Neuronal stem cell (in vitro differentiated cells): ENCODE measurements around the gene SRGAP2C.
A peak's percentile ranks its signal among the peaks of the same experiment; 100 is the strongest.
"Not testable (repeated sequence)": the region's sequence is repeated elsewhere in the genome, so short reads cannot be mapped to it uniquely, and the experiment has no call there.

Experiments
- DNase-seq: peaks from one replicate; pipeline ENCODE4 v3.0.0-alpha.2; 2013; ENCODE audit warnings: low spot score
- H2AFZ ChIP-seq: one replicate; pipeline ENCODE4 v1.6.1; 2013; ENCODE audit warnings: mild to moderate bottlenecking, low read length, inconsistent platforms
- H2AK5ac ChIP-seq: 2 replicates; pipeline ENCODE4 v1.6.1; 2013; ENCODE audit warnings: low read depth, mild to moderate bottlenecking, inconsistent platforms, low read length, moderate library complexity, mixed read lengths
- H2BK120ac ChIP-seq: 2 replicates; pipeline ENCODE4 v1.6.1; 2013; ENCODE audit warnings: low read depth, mild to moderate bottlenecking, inconsistent platforms, low read length, moderate library complexity, mixed read lengths
- H2BK12ac ChIP-seq: one replicate; pipeline ENCODE4 v1.6.1; 2013; ENCODE audit warnings: low read length, inconsistent platforms
- H2BK15ac ChIP-seq: 2 replicates; pipeline ENCODE4 v1.6.1; 2013; ENCODE audit warnings: mild to moderate bottlenecking, low read length, inconsistent platforms, mixed read lengths
- H2BK5ac ChIP-seq: one replicate; pipeline ENCODE4 v1.6.1; 2013; ENCODE audit warnings: inconsistent platforms, mild to moderate bottlenecking, low read length, moderate library complexity
- H3K14ac ChIP-seq: one replicate; pipeline ENCODE4 v1.6.1; 2013; ENCODE audit warnings: low read length, inconsistent platforms
- H3K18ac ChIP-seq: 2 replicates; pipeline ENCODE4 v1.6.1; 2013; ENCODE audit warnings: low read length, inconsistent platforms
- H3K23ac ChIP-seq: 2 replicates; pipeline ENCODE4 v1.6.1; 2013; ENCODE audit warnings: low read depth, mild to moderate bottlenecking, mixed read lengths, low read length, inconsistent platforms; ENCODE audit not compliant: poor library complexity
- H3K27ac ChIP-seq: replicated peaks from 3 replicates; pipeline ENCODE4 v1.5.1; 2013; ENCODE audit warnings: low read length, inconsistent platforms
- H3K27me3 ChIP-seq, 3 experiments: 2 replicates each; pipeline ENCODE4 v1.6.1; 2013; ENCODE audit warnings: low read length in 3 of 3, mild to moderate bottlenecking in 2 of 3, inconsistent platforms in 1 of 3, low read depth in 1 of 3, mixed read lengths in 1 of 3, moderate library complexity in 1 of 3; ENCODE audit not compliant: control insufficient read depth in 3 of 3, insufficient read depth in 3 of 3
- H3K36me3 ChIP-seq, 2 donors: replicated peaks in 1 of 2; 2 replicates each; pipeline ENCODE4 v1.6.1; 2013; ENCODE audit warnings: low read length in 2 of 2; ENCODE audit not compliant: control insufficient read depth in 2 of 2, insufficient read depth in 2 of 2
- H3K4ac ChIP-seq: 2 replicates; pipeline ENCODE4 v1.6.1; 2013; ENCODE audit warnings: inconsistent platforms, mild to moderate bottlenecking, low read length, moderate library complexity
- H3K4me1 ChIP-seq, 2 donors: 1 replicate in 1 of 2; 2 replicates in 1 of 2; pipeline ENCODE4 v1.6.1; 2013; ENCODE audit warnings: low read length in 2 of 2, low read depth in 1 of 2; ENCODE audit not compliant: control insufficient read depth in 2 of 2, insufficient read depth in 1 of 2
- H3K4me2 ChIP-seq: one replicate; pipeline ENCODE4 v1.6.1; 2013; ENCODE audit warnings: mild to moderate bottlenecking, low read length, inconsistent platforms; ENCODE audit not compliant: insufficient read depth, poor library complexity, severe bottlenecking
- H3K4me3 ChIP-seq, 2 donors: 2 replicates each; pipeline ENCODE4 v1.5.1; 2013; ENCODE audit warnings: low read length in 2 of 2, mild to moderate bottlenecking in 2 of 2, inconsistent platforms in 1 of 2, moderate library complexity in 1 of 2
- H3K79me1 ChIP-seq: one replicate; pipeline ENCODE4 v1.6.1; 2013; ENCODE audit warnings: low read depth, mild to moderate bottlenecking, inconsistent platforms, low read length, moderate library complexity
- H3K9ac ChIP-seq: one replicate; pipeline ENCODE4 v1.6.1; 2013; ENCODE audit warnings: mild to moderate bottlenecking, low read depth, low read length, inconsistent platforms; ENCODE audit not compliant: poor library complexity
- H3K9me3 ChIP-seq, 2 donors: replicated peaks in 1 of 2; 2 replicates each; pipeline versions ENCODE3 to v1.6.1; 2013; ENCODE audit warnings: low read length in 2 of 2, mild to moderate bottlenecking in 2 of 2, inconsistent platforms in 1 of 2, low read depth in 1 of 2, mixed read lengths in 1 of 2, moderate library complexity in 1 of 2; ENCODE audit not compliant: control insufficient read depth in 2 of 2, insufficient read depth in 1 of 2
- H4K8ac ChIP-seq: one replicate; pipeline ENCODE4 v1.6.1; 2013; ENCODE audit warnings: low read depth, mild to moderate bottlenecking, inconsistent platforms, low read length, moderate library complexity
- H4K91ac ChIP-seq: one replicate; pipeline ENCODE4 v1.6.1; 2013; ENCODE audit warnings: low read length, low read depth, mild to moderate bottlenecking, inconsistent platforms; ENCODE audit not compliant: poor library complexity
- WGBS, 2 donors: extraction: QIAGEN DNeasy Blood & Tissue Kit; methylation state at CpG; one replicate each; pipeline ENCODE4 v1.1.7; 2013; ENCODE audit warnings: missing lambda C conversion rate in 2 of 2, mixed read lengths in 1 of 2; ENCODE audit not compliant: insufficient read length in 2 of 2, insufficient replicate concordance in 1 of 2; ENCODE audit errors: extremely low coverage in 2 of 2; 5-methylcytosine and 5-hydroxymethylcytosine counted together

Gene SRGAP2C

GRCh38 chr1:121187914-121188313 lies 3.1 kb downstream of the SRGAP2C start:
- not testable (repeated sequence) for H3K23ac ChIP-seq, H3K14ac ChIP-seq, H3K4me1 ChIP-seq, H2BK5ac ChIP-seq, H3K27ac ChIP-seq, H2BK120ac ChIP-seq, H2BK15ac ChIP-seq, H3K36me3 ChIP-seq, H4K8ac ChIP-seq, H3K27me3 ChIP-seq, H3K18ac ChIP-seq, H3K9me3 ChIP-seq, DNase-seq, H2AK5ac ChIP-seq, H3K79me1 ChIP-seq, H2BK12ac ChIP-seq, H3K9ac ChIP-seq, H2AFZ ChIP-seq, H3K4ac ChIP-seq, H4K91ac ChIP-seq
- WGBS, 2 donors = no CpG with 5 or more reads among the region's 5 CpGs
- Histone ChIP-seq H3K4me2 (peak overlapping the region; percentile 25), H3K4me3 (peak overlapping the region in 1 of 2 donors; percentile 40)

- not testable (repeated sequence) for H3K79me1 ChIP-seq, H2BK120ac ChIP-seq, H2BK15ac ChIP-seq, H3K14ac ChIP-seq, H4K8ac ChIP-seq, H3K4me3 ChIP-seq, H3K9me3 ChIP-seq, H3K4me2 ChIP-seq, H3K4ac ChIP-seq, H3K36me3 ChIP-seq, DNase-seq, H3K23ac ChIP-seq, H3K4me1 ChIP-seq, H2AK5ac ChIP-seq, H3K27me3 ChIP-seq, H3K18ac ChIP-seq, H2AFZ ChIP-seq, H3K9ac ChIP-seq, H3K27ac ChIP-seq, H2BK5ac ChIP-seq, H4K91ac ChIP-seq, H2BK12ac ChIP-seq
- WGBS, 2 donors = no CpG with 5 or more reads among the region's 2 CpGs
Observed at GRCh38 chr1:121192512-121192911, 7.7 kb downstream of the SRGAP2C start.

- not testable (repeated sequence) for H2BK120ac ChIP-seq, H3K4ac ChIP-seq, H4K91ac ChIP-seq, H3K27ac ChIP-seq, H3K79me1 ChIP-seq, H3K18ac ChIP-seq, H3K4me1 ChIP-seq, H3K14ac ChIP-seq, H3K4me3 ChIP-seq, H2AK5ac ChIP-seq, H2BK12ac ChIP-seq, H3K23ac ChIP-seq, H3K9me3 ChIP-seq, H3K27me3 ChIP-seq, H2BK15ac ChIP-seq, H4K8ac ChIP-seq, H2AFZ ChIP-seq, H3K4me2 ChIP-seq, H3K9ac ChIP-seq, H3K36me3 ChIP-seq, H2BK5ac ChIP-seq, DNase-seq
- no CpG with 5 or more reads among the region's 7 CpGs for WGBS, 2 donors
Observed at GRCh38 chr1:121197095-121197882, 12.5 kb downstream of the SRGAP2C start.

GRCh38 chr1:121199763-121200162 lies 15.0 kb downstream of the SRGAP2C start:
- not testable (repeated sequence) for H3K14ac ChIP-seq, H3K4ac ChIP-seq, H2BK15ac ChIP-seq, H2BK12ac ChIP-seq, H2AK5ac ChIP-seq, H3K27ac ChIP-seq, H2BK5ac ChIP-seq, H3K9ac ChIP-seq, H3K4me2 ChIP-seq, H2AFZ ChIP-seq, H3K36me3 ChIP-seq, H4K91ac ChIP-seq, H3K4me1 ChIP-seq, H3K23ac ChIP-seq, H3K79me1 ChIP-seq, H3K18ac ChIP-seq, H4K8ac ChIP-seq, DNase-seq, H3K4me3 ChIP-seq, H3K27me3 ChIP-seq, H3K9me3 ChIP-seq, H2BK120ac ChIP-seq
- WGBS, 2 donors = no CpG with 5 or more reads among the region's 3 CpGs
